Stimulated activated effector memory CD8-positive, alpha-beta T cell treated with anti-CD3 and anti-CD28 coated beads, Interleukin-12 subunit alpha, Interleukin-12 subunit beta, amount 100 ng/mL, for 72 hours (primary cell): ENCODE data around the gene METTL16.

ENCODE experiments used
- ATAC-seq: fragments of 150-1000 bp; cut with Tn5 transposase; 2 replicates; pipeline ENCODE4 v1.10.0; 2021
- DNase-seq, 2 donors: peaks; one replicate each; pipeline ENCODE4 v3.0.0; 2021 to 2022; ENCODE audit warnings: low spot score in 2 of 2
- H3K27ac Mint-ChIP-seq: one replicate; pipeline ENCODE4 v1.8.0; 2022; ENCODE audit warnings: mild to moderate bottlenecking, mixed read lengths
- H3K36me3 Mint-ChIP-seq: one replicate; pipeline ENCODE4 v1.8.0; 2022; ENCODE audit warnings: mild to moderate bottlenecking, mixed read lengths
- H3K4me1 Mint-ChIP-seq: one replicate; pipeline ENCODE4 v1.8.0; 2022; ENCODE audit warnings: mixed read lengths
- H3K4me3 Mint-ChIP-seq: one replicate; pipeline ENCODE4 v1.8.0; 2022; ENCODE audit warnings: mild to moderate bottlenecking, mixed read lengths
- H3K9me3 Mint-ChIP-seq: one replicate; pipeline ENCODE4 v1.8.0; 2022; ENCODE audit warnings: mixed read lengths

The METTL16 gene

GRCh38 chr17:2368359-2368758 is 143.3 kb downstream of the METTL16 start:
- no peaks in the 10 kb centered on the region for H3K4me1 Mint-ChIP-seq
- no peak for ATAC-seq

GRCh38 chr17:2366747-2367494 is 144.8 kb downstream of the METTL16 start:
- DNase-seq = no peak
- Mint-ChIP-seq H3K4me1 (no peaks in the 10 kb centered on the region), H3K9me3 (no peaks in the 10 kb centered on the region), H3K36me3 (peaks cover 17% of the 10 kb centered on the region), H3K27ac (no peak overlapping the region), H3K4me3 (no peak overlapping the region)
- no peak for ATAC-seq

More at GRCh38 chr17:2368359-2368758, 143.3 kb downstream of the METTL16 start:
- no peaks in the 10 kb centered on the region for H3K9me3 Mint-ChIP-seq
- no peak overlapping the region for H3K4me3 Mint-ChIP-seq
- DNase-seq = no peak
- peaks cover 11% of the 10 kb centered on the region for H3K36me3 Mint-ChIP-seq
- no peak overlapping the region for H3K27ac Mint-ChIP-seq
